Thyroid gland (tissue), 4 donors: ENCODE results near the gene NELFA.

Experiments
- CTCF ChIP-seq, 6 experiments: fragments of 200-600 bp in 3 of 6; fragments of 450-650 bp in 3 of 6; sonication (generic) in 3 of 6; IDR thresholded peaks; one replicate each; pipeline ENCODE4 v1.5.1; 2016 to 2019; ENCODE audit warnings: antibody characterized with exemption in 6 of 6, mild to moderate bottlenecking in 2 of 6, inconsistent platforms in 1 of 6, moderate library complexity in 1 of 6
- POLR2A ChIP-seq, 2 donors: fragments of 450-650 bp; IDR thresholded peaks; one replicate each; pipeline ENCODE4 v1.6.1; 2017; ENCODE audit warnings: antibody characterized with exemption in 2 of 2, mild to moderate bottlenecking in 2 of 2, moderate library complexity in 1 of 2

- TF ChIP-seq CTCF (IDR thresholded peaks at IDR 0.05) (no peak), POLR2A (IDR thresholded peaks at IDR 0.05) (no peak)
Measured at GRCh38 chr4:1975880-1976279, 32.9 kb downstream of the NELFA start.
